IMR-90 (cell line): ENCODE results near the gene KAZN. TPM values are rescaled to one million over a fixed set of nuclear protein-coding genes. Genes with fewer than 3 reads are reported as not detected.
A peak's percentile ranks its signal among the peaks of the same experiment; 100 is the strongest.

Source experiments
- ATAC-seq: fragments of 200-7000 bp; cut with Tn5 transposase; 2 replicates; pipeline ENCODE4 v1.9.1; 2020; ENCODE audit warnings: low read depth, mild to moderate bottlenecking, moderate library complexity
- BruUV-seq: library from RNA; stranded (reverse); fragments of 400-500 nt; replicated peaks from 2 replicates; lab custom pipeline; 2021; lab: Mats Ljungman, UMichigan
- CTCF ChIA-PET: fragments of 300-600 bp; formaldehyde crosslinking; extraction: SDS; loops from one replicate; lab custom pipeline; 2021; ENCODE audit warnings: antibody characterized with exemption; lab: Yijun Ruan, JAX
- POLR2A ChIA-PET: fragments of 300-600 bp; sonication (Branson Sonifier 250); formaldehyde crosslinking; loops from one replicate; lab custom pipeline; 2022; ENCODE audit warnings: antibody characterized with exemption; ENCODE audit not compliant: unreplicated experiment; lab: Charles Lee
- DNase-seq: peaks from one replicate; pipeline ENCODE4 v3.0.0; 2013
- H2AFZ ChIP-seq: replicated peaks from 2 replicates; pipeline ENCODE3; 2013; ENCODE audit warnings: low read length, mild to moderate bottlenecking; ENCODE audit not compliant: poor library complexity
- H2AK5ac ChIP-seq: 2 replicates; pipeline ENCODE4 v1.6.1; 2013; ENCODE audit warnings: low read depth, low read length, inconsistent platforms
- H2AK9ac ChIP-seq: replicated peaks from 2 replicates; pipeline ENCODE3; 2013; ENCODE audit warnings: mild to moderate bottlenecking, low read depth, low read length, moderate library complexity; ENCODE audit not compliant: poor library complexity
- H2BK120ac ChIP-seq: 2 replicates; pipeline ENCODE4 v1.6.1; 2013; ENCODE audit warnings: low read depth, low read length, inconsistent platforms
- H2BK15ac ChIP-seq: 3 replicates; pipeline ENCODE4 v1.6.1; 2013; ENCODE audit warnings: low read depth, low read length, inconsistent platforms
- H2BK20ac ChIP-seq: 2 replicates; pipeline ENCODE4 v1.6.1; 2013; ENCODE audit warnings: low read depth, mild to moderate bottlenecking, inconsistent platforms, low read length, moderate library complexity
- H2BK5ac ChIP-seq: 2 replicates; pipeline ENCODE4 v1.6.1; 2013; ENCODE audit warnings: mild to moderate bottlenecking, low read depth, low read length, inconsistent platforms; ENCODE audit not compliant: poor library complexity, severe bottlenecking
- H3K14ac ChIP-seq: replicated peaks from 2 replicates; pipeline ENCODE4 v1.6.1; 2013; ENCODE audit warnings: low read depth, low read length, inconsistent platforms
- H3K18ac ChIP-seq: 2 replicates; pipeline ENCODE4 v1.6.1; 2013; ENCODE audit warnings: low read depth, low read length, control low read depth
- H3K23ac ChIP-seq: 2 replicates; pipeline ENCODE4 v1.6.1; 2013; ENCODE audit warnings: low read depth, low read length, inconsistent platforms
- H3K27ac ChIP-seq: 2 replicates; pipeline ENCODE4 v1.5.1; 2013; ENCODE audit warnings: mild to moderate bottlenecking, control low read depth, low read length; ENCODE audit not compliant: insufficient read depth
- H3K27me3 ChIP-seq: 2 replicates; pipeline ENCODE4 v1.6.1; 2013; ENCODE audit warnings: low read length; ENCODE audit not compliant: control insufficient read depth, insufficient read depth
- H3K36me3 ChIP-seq: 2 replicates; pipeline ENCODE4 v1.6.1; 2013; ENCODE audit warnings: low read length, mixed read lengths; ENCODE audit not compliant: control insufficient read depth, insufficient read depth
- H3K4ac ChIP-seq: 2 replicates; pipeline ENCODE4 v1.6.1; 2013; ENCODE audit warnings: low read depth, low read length, inconsistent platforms
- H3K4me1 ChIP-seq: 2 replicates; pipeline ENCODE4 v1.6.1; 2013; ENCODE audit warnings: low read length, mixed read lengths; ENCODE audit not compliant: control insufficient read depth, insufficient read depth
- H3K4me2 ChIP-seq: 2 replicates; pipeline ENCODE4 v1.6.1; 2013; ENCODE audit warnings: low read depth, mild to moderate bottlenecking, control low read depth, low read length, moderate library complexity
- H3K4me3 ChIP-seq: 2 replicates; pipeline ENCODE4 v1.5.1; 2013; ENCODE audit warnings: low read depth, mild to moderate bottlenecking, control low read depth, low read length, moderate library complexity; ENCODE audit not compliant: insufficient read depth
- H3K56ac ChIP-seq: 2 replicates; pipeline ENCODE4 v1.6.1; 2013; ENCODE audit warnings: low read length, inconsistent platforms; ENCODE audit not compliant: insufficient read depth; ENCODE audit errors: extremely low read depth
- H3K79me1 ChIP-seq, 2 experiments: 2 replicates each; pipeline ENCODE4 v1.6.1; 2013; ENCODE audit warnings: low read length in 2 of 2, inconsistent platforms in 1 of 2, low read depth in 1 of 2
- H3K9ac ChIP-seq: 2 replicates; pipeline ENCODE4 v1.6.1; 2013; ENCODE audit warnings: low read depth, low read length, control low read depth
- H3K9me1 ChIP-seq: 2 replicates; pipeline ENCODE4 v1.6.1; 2013; ENCODE audit warnings: low read length, inconsistent platforms; ENCODE audit not compliant: insufficient read depth
- H3K9me3 ChIP-seq: 2 replicates; pipeline ENCODE4 v1.6.1; 2013; ENCODE audit warnings: low read length; ENCODE audit not compliant: control insufficient read depth, insufficient read depth
- H4K20me1 ChIP-seq: 2 replicates; pipeline ENCODE4 v1.6.1; 2013; ENCODE audit warnings: low read length, inconsistent platforms; ENCODE audit not compliant: insufficient read depth
- H4K5ac ChIP-seq: 2 replicates; pipeline ENCODE4 v1.6.1; 2013; ENCODE audit warnings: mild to moderate bottlenecking, low read depth, low read length, control low read depth
- H4K8ac ChIP-seq, 2 experiments: 2 replicates each; pipeline ENCODE4 v1.6.1; 2013; ENCODE audit warnings: low read depth in 2 of 2, low read length in 2 of 2, control low read depth in 1 of 2, inconsistent platforms in 1 of 2
- H4K91ac ChIP-seq: 2 replicates; pipeline ENCODE4 v1.6.1; 2013; ENCODE audit warnings: low read depth, low read length, inconsistent platforms; ENCODE audit not compliant: insufficient read depth
- BHLHE40 ChIP-seq: fragments of 150-350 bp; IDR thresholded peaks from 2 replicates; pipeline ENCODE4 v1.6.1; 2016; ENCODE audit warnings: mild to moderate bottlenecking, low read depth, low read length
- CEBPB ChIP-seq: IDR thresholded peaks from 2 replicates; pipeline ENCODE4 v1.6.1; 2012; ENCODE audit warnings: low read depth, low read length, improper control_type of control experiment
- CHD1 ChIP-seq: IDR thresholded peaks from 2 replicates; pipeline ENCODE4 v1.6.1; 2012; ENCODE audit warnings: low read depth, low read length, improper control_type of control experiment
- CTCF ChIP-seq: conservative IDR thresholded peaks from 2 replicates; pipeline ENCODE4 v1.5.1; 2012; ENCODE audit warnings: mild to moderate bottlenecking, low read depth, low read length, improper control_type of control experiment
- ELK1 ChIP-seq: fragments of 150-350 bp; IDR thresholded peaks from 2 replicates; pipeline ENCODE4 v1.6.1; 2016; ENCODE audit warnings: low read depth, mild to moderate bottlenecking, low read length, moderate library complexity, borderline replicate concordance
- FOS ChIP-seq: fragments of 150-350 bp; IDR thresholded peaks from 2 replicates; pipeline ENCODE4 v1.6.1; 2016; ENCODE audit warnings: low read depth, low read length
- MAFK ChIP-seq: IDR thresholded peaks from 2 replicates; pipeline ENCODE4 v1.6.1; 2012; ENCODE audit warnings: low read depth, low read length, improper control_type of control experiment
- MAZ ChIP-seq: IDR thresholded peaks from 2 replicates; pipeline ENCODE4 v1.6.1; 2012; ENCODE audit warnings: low read depth, mild to moderate bottlenecking, low read length, improper control_type of control experiment, moderate library complexity, borderline replicate concordance
- MXI1 ChIP-seq: IDR thresholded peaks from 2 replicates; pipeline ENCODE4 v1.6.1; 2012; ENCODE audit warnings: low read depth, mild to moderate bottlenecking, low read length, moderate library complexity, borderline replicate concordance
- NFE2L2 ChIP-seq: fragments of 150-350 bp; IDR thresholded peaks from 2 replicates; pipeline ENCODE4 v1.6.1; 2016; ENCODE audit warnings: low read depth, mild to moderate bottlenecking, low read length
- POLR2A ChIP-seq: IDR thresholded peaks from 2 replicates; pipeline ENCODE4 v1.6.1; 2012; ENCODE audit warnings: mild to moderate bottlenecking, low read depth, low read length
- RAD21 ChIP-seq: IDR thresholded peaks from 2 replicates; pipeline ENCODE4 v1.6.1; 2012; ENCODE audit warnings: low read length, improper control_type of control experiment
- RCOR1 ChIP-seq: IDR thresholded peaks from 2 replicates; pipeline ENCODE4 v1.6.1; 2012; ENCODE audit warnings: mild to moderate bottlenecking, low read length, improper control_type of control experiment; ENCODE audit not compliant: insufficient replicate concordance
- RFX5 ChIP-seq: IDR thresholded peaks from 2 replicates; pipeline ENCODE4 v1.8.0; 2012; ENCODE audit warnings: low read depth, mild to moderate bottlenecking, low read length, moderate library complexity
- SMC3 ChIP-seq: fragments of 150-350 bp; IDR thresholded peaks from 2 replicates; pipeline ENCODE4 v1.6.1; 2016; ENCODE audit warnings: low read depth, mild to moderate bottlenecking, antibody characterized with exemption, low read length, moderate library complexity
- USF2 ChIP-seq: fragments of 150-350 bp; IDR thresholded peaks from 2 replicates; pipeline ENCODE4 v1.6.1; 2017; ENCODE audit warnings: mild to moderate bottlenecking, antibody characterized with exemption, low read length, low read depth
- WGBS, 2 experiments: methylation state at CpG; one replicate each; pipeline versions ENCODE4 v1.1.5 to v1.1.7; 2013; ENCODE audit warnings: missing lambda C conversion rate in 2 of 2; ENCODE audit not compliant: insufficient read length in 1 of 2; ENCODE audit errors: extremely low coverage in 2 of 2; 5-methylcytosine and 5-hydroxymethylcytosine counted together
- dilution Hi-C: fragments of 300-500 bp; cut with HindIII; formaldehyde crosslinking; loops from one replicate; pipeline ENCODE4 v1.14.3; 2018; ENCODE audit warnings: low sequenced_read_pairs; ENCODE audit not compliant: unreplicated experiment
- in situ Hi-C: fragments of 300-500 bp; cut with MboI; formaldehyde crosslinking; loops from 3 replicates; pipeline ENCODE4 v1.14.3; 2019; ENCODE audit warnings: low sequenced_read_pairs, inconsistent platforms, mixed read lengths
- intact Hi-C: fragments of 100-400 bp; cut with micrococcal nuclease; formaldehyde crosslinking; loops from 2 replicates; pipeline ENCODE4 v1.10.0; 2022
- polyA plus RNA-seq, 3 experiments: library from polyadenylated mRNA; depleted of rRNA; stranded (reverse); fragments of >200 nt; gene quantifications; 2 replicates each; pipeline ENCODE4 v1.2.3, GENCODE V29; 2012; ENCODE audit warnings: low replicate concordance in 1 of 3
- total RNA-seq: library from RNA; depleted of rRNA; stranded (reverse); fragments of >200 nt; gene quantifications from 2 replicates; pipeline ENCODE4 v1.2.3, GENCODE V29; 2012

The KAZN gene
- total and polyA plus RNA-seq, 2 of the 4 experiments (the other 2 are of a cell fraction): 5.2 to 10.5 TPM

GRCh38 chr1:14825396-14825795, 226.9 kb downstream of the KAZN start:
- TF ChIP-seq NFE2L2: no peak
- TF ChIP-seq FOS: no peak
- no peak for TF ChIP-seq USF2
- no peak for TF ChIP-seq RAD21
- no peak for TF ChIP-seq MAZ
- no peak for TF ChIP-seq CTCF
- no peak for TF ChIP-seq CEBPB
- TF ChIP-seq ELK1: no peak
- TF ChIP-seq MXI1: no peak
- TF ChIP-seq CHD1: no peak
- TF ChIP-seq BHLHE40: no peak
- no peak for TF ChIP-seq RCOR1
- no peak for TF ChIP-seq RFX5
- no peak for TF ChIP-seq POLR2A
- no peak for TF ChIP-seq MAFK
- no peak for TF ChIP-seq SMC3
- Histone ChIP-seq H3K4me1 (peaks cover 12% of the 10 kb centered on the region; the same call in 1 of the 2 replicates), H3K9ac (no peak overlapping the region; the same call in 1 of the 2 replicates), H4K20me1 (no peaks in the 10 kb centered on the region), H2BK5ac (no peak overlapping the region), H3K9me1 (peaks cover 12% of the 10 kb centered on the region; the same call in 1 of the 2 replicates), H3K9me3 (peaks cover 2% of the 10 kb centered on the region; the same call in 1 of the 2 replicates), H2AFZ (no peak overlapping the region), H2AK5ac (peak overlapping the region; percentile 69; the same call in 1 of the 2 replicates), H3K4me2 (no peak overlapping the region), H2BK20ac (peak overlapping the region; percentile 51), H2BK120ac (peak overlapping the region; percentile 88), H3K56ac (no peak overlapping the region), H3K14ac (peak overlapping the region; percentile 58; the same call in 1 of the 2 replicates), H3K27ac (peak overlapping the region; percentile 79; the same call in 1 of the 2 replicates), H3K79me1 (no peaks in the 10 kb centered on the region), H3K27me3 (peaks cover 4% of the 10 kb centered on the region; the same call in 1 of the 2 replicates), H3K18ac (peak overlapping the region; percentile 56; the same call in 1 of the 2 replicates), H4K8ac (peak overlapping the region; percentile 20 to 58; a peak in 1 of 4 replicates), H4K91ac (peak overlapping the region; percentile 79), H3K36me3 (no peaks in the 10 kb centered on the region), H2BK15ac (0 out of 3 replicates have a peak overlapping the region, but pooled peaks have one; percentile 33), H4K5ac (peak overlapping the region; percentile 31; the same call in 1 of the 2 replicates), H3K4me3 (no peak overlapping the region), H3K23ac (no peak overlapping the region), H3K4ac (peak overlapping the region; percentile 88), H2AK9ac (peak overlapping the region; percentile 55)
- in situ Hi-C loops: no loop called here
- ATAC-seq: no peak
- no TSS peak for BruUV-seq
- dilution Hi-C loops: no loop called here
- WGBS, 2 experiments: no CpG with 5 or more reads among the region's 7 CpGs
- POLR2A ChIA-PET: no interaction called here
- CTCF ChIA-PET: interaction anchor here (0.6 kb wide), 1 partner anchor 29 kb away, joined by 4 read pairs; no protein-coding TSS in a partner anchor
- DNase-seq: no peak
- intact Hi-C loops: no loop called here
